Right atrium auricular region (tissue), 2 donors: Measurements from ENCODE around the gene CYP2W1. TPM values are rescaled to one million over a fixed set of nuclear protein-coding genes. Genes with fewer than 3 reads are reported as not detected.
"Not testable (repeated sequence)": the region's sequence is repeated elsewhere in the genome, so short reads cannot be mapped to it uniquely, and the experiment has no call there.

ENCODE experiments used
- DNase-seq: peaks from one replicate; pipeline ENCODE4 v3.0.0-alpha.2; 2019; ENCODE audit warnings: low spot score
- H3K27ac ChIP-seq, 2 donors: fragments of 200-600 bp; sonication (generic); 1 replicate in 1 of 2; 2 replicates in 1 of 2; pipeline ENCODE4 v1.5.1; 2016 to 2019
- H3K27me3 ChIP-seq, 2 donors: fragments of 200-600 bp; sonication (generic); one replicate each; pipeline versions ENCODE4 v1.5.1 to v1.6.0; 2017 to 2019
- H3K36me3 ChIP-seq: fragments of 200-600 bp; sonication (generic); one replicate; pipeline ENCODE4 v1.5.1; 2016
- H3K4me1 ChIP-seq, 2 donors: fragments of 200-600 bp; sonication (generic); one replicate each; pipeline versions ENCODE4 v1.5.1 to v1.6.0; 2017 to 2019
- H3K4me3 ChIP-seq, 2 donors: fragments of 200-600 bp; sonication (generic); 1 replicate in 1 of 2; 2 replicates in 1 of 2; pipeline ENCODE4 v1.5.1; 2017 to 2019; ENCODE audit warnings: mild to moderate bottlenecking in 1 of 2, moderate library complexity in 1 of 2
- H3K9me3 ChIP-seq, 2 donors: fragments of 200-600 bp; sonication (generic); one replicate each; pipeline ENCODE4 v1.5.1; 2019
- CTCF ChIP-seq, 2 donors: fragments of 200-600 bp; sonication (generic); IDR thresholded peaks; one replicate each; pipeline ENCODE4 v1.5.1; 2019; ENCODE audit warnings: antibody characterized with exemption in 2 of 2
- total RNA-seq, 2 donors: library from RNA; depleted of rRNA; stranded (reverse); fragments of >200 nt; gene quantifications; one replicate each; pipeline ENCODE4 v1.1.0, GENCODE V29; 2016

CYP2W1 gene
- total RNA-seq, 2 donors from 2014 or later: not detected

DNA sequence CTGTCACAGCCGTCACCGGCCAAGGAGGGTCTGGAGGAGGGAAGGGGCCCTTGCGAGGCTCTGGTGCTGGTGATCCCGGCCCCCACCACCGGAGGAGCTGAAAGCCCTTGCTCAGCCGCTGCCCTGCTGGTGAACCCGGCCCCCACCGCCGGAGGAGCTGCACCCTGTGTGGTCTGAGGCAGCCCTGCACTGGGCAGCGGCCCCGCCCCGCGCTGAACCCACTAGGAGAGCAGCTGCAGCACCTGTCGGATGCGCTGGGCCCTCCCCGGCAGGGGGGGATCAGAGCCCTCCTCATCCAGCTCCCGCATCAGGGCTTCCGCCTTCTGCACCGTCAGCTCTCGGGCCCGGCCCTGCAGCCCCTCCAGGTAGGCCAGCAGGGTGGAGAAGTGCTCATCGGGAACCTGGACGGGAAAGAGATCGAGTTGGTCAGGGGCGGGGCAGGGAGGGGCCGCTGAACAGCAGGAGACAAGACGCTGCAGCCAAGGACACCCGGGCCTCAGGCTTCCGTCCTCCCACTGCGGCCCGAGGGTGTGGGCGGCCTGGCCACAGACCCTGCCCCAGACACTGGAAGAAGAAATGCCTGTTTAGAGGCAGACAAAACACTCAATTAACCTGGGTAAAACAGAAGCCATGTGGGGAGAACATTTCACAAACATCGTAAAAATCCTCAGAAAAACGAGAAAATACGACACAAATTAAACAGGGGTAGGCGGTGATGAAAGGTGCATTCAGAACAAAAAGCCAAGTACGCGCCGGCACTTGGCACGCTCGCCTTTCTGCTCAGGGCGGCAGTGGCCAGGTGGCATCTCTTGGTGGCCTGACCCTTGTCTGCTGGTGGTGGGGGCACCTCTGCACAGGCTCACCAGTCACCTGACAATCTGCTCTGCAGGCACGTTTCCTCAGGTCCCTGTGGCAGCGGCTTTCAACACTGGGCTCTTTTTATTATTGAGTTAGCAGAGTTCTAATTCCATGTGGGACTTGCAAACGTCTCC is 14.7 kb downstream of the CYP2W1 start:
- no peaks in the 10 kb centered on the region for H3K9me3 ChIP-seq
- TF ChIP-seq CTCF (IDR thresholded peaks at IDR 0.05): no peak
- H3K4me1 ChIP-seq: peaks cover 0 to 9% of the 10 kb centered on the region in 2 donors
- no peak overlapping the region for H3K27ac ChIP-seq
- H3K27me3 ChIP-seq: no peaks in the 10 kb centered on the region
- no peak overlapping the region for H3K4me3 ChIP-seq
- DNase-seq: no peak
- peaks cover 5% of the 10 kb centered on the region for H3K36me3 ChIP-seq

GRCh38 chr7:999149-999879 is 16.3 kb downstream of the CYP2W1 start:
- H3K9me3 ChIP-seq: no peaks in the 10 kb centered on the region
- H3K27ac ChIP-seq: no peak overlapping the region
- H3K36me3 ChIP-seq: peaks cover 5% of the 10 kb centered on the region
- H3K27me3 ChIP-seq: no peaks in the 10 kb centered on the region
- no peak for DNase-seq
- H3K4me3 ChIP-seq: no peak overlapping the region
- no peak for TF ChIP-seq CTCF (IDR thresholded peaks at IDR 0.05)
- H3K4me1 ChIP-seq: no peaks in the 10 kb centered on the region

DNA sequence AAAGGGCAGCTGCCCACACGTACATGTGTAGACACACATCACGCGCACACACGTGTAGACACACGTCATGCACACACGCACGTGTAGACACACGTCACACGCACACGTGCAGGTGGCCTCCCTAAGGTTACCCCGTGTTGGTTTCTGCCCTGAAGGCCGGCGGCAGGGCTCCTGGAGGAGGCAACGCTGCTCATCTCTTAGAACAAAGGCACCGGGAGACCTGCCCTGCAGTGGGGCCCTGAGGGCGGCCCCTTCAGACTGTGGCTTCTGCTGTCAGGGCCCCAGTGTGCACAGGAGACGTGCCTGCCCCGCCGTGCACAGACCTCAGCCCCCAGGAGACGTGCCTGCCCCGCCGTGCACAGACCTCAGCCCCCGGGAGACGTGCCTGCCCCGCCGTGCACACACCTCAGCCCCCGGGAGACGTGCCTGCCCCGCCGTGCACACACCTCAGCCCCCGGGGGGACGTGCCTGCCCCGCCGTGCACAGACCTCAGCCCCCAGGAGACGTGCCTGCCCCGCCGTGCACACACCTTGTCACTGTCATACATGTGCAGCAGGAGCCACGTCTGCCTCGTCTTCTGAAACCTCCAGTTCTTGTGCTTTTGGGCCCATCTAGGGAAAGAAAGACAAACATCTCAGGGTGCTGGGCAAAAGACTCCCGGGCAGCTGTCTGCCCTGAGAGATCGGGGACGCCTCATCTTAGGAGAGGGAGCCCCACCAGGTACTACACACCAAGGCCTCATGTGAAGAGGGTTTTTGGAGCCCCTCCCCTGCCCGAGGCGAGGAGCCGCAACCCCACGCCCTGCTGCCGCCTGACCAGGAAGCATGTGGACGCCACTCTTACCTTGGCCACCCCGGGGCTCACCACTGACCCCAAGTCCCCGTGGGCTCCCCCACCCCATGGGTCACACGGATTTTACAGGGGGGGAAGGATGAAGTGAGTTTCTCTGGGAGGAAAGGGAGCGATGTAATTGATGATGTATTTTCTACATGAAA is 17.3 kb downstream of the CYP2W1 start:
- Histone ChIP-seq H3K4me1 (no peaks in the 10 kb centered on the region), H3K27ac (no peak overlapping the region), H3K4me3 (no peak overlapping the region), H3K9me3 (no peaks in the 10 kb centered on the region), H3K27me3 (no peaks in the 10 kb centered on the region), H3K36me3 (peaks cover 5% of the 10 kb centered on the region)
- no peak for TF ChIP-seq CTCF (IDR thresholded peaks at IDR 0.05)
- no peak for DNase-seq

DNA sequence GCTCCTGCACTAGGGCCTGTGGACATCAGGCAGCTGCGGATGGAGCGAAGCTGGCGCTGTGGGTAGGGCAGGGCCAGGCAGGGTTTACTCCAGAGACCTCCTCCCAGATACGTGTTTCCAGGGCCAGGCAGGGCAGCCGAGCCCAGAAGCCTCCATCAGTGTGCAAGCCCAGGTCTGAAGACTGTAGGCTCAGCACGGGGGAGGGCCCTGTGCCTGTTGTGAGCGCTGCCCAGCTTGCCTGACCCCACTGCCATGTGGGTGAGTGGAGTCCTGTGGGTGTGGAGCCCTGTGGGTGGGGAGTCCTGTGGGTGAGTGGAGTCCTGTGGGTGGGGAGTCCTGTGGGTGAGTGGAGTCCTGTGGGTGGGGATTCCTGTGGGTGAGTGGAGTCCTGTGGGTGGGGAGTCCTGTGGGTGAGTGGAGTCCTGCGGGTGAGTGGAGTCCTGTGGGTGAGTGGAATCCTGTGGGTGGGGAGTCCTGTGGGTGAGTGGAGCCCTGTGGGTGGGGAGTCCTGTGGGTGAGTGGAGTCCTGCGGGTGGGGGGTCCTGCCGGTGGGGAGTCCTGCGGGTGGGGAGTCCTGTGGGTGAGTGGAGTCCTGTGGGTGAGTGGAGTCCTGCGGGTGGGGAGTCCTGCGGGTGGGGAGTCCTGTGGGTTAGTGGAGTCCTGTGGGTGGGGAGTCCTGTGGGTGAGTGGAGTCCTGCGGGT is 18.2 kb downstream of the CYP2W1 start:
- DNase-seq, H3K36me3 ChIP-seq, H3K27ac ChIP-seq, H3K4me3 ChIP-seq, H3K9me3 ChIP-seq, H3K4me1 ChIP-seq, H3K27me3 ChIP-seq: not testable (repeated sequence)

- H3K36me3 ChIP-seq, H3K27me3 ChIP-seq: not testable (repeated sequence)
Measured at GRCh38 chr7:1002026-1002425, 19.0 kb downstream of the CYP2W1 start.

GRCh38 chr7:1002445-1002844 is 19.5 kb downstream of the CYP2W1 start:
- H3K27ac ChIP-seq: not testable (repeated sequence)

More at GRCh38 chr7:1002026-1002425, 19.0 kb downstream of the CYP2W1 start:
- not testable (repeated sequence) for DNase-seq, H3K4me1 ChIP-seq, H3K9me3 ChIP-seq, H3K4me3 ChIP-seq, H3K27ac ChIP-seq

More at GRCh38 chr7:1002445-1002844, 19.5 kb downstream of the CYP2W1 start:
- H3K4me1 ChIP-seq, DNase-seq, H3K4me3 ChIP-seq, H3K9me3 ChIP-seq, H3K27me3 ChIP-seq, H3K36me3 ChIP-seq: not testable (repeated sequence)
